Activated CD4-positive, alpha-beta T cell treated with anti-CD3 and anti-CD28 coated beads for 4 hours (primary cell): Measurements from ENCODE around the gene JAZF1.
"Not testable (repeated sequence)": the region's sequence is repeated elsewhere in the genome, so short reads cannot be mapped to it uniquely, and the experiment has no call there.

ENCODE experiments used
- DNase-seq, 2 donors: peaks; one replicate each; pipeline ENCODE4 v3.0.0-alpha.2; 2020

JAZF1 gene

DNA sequence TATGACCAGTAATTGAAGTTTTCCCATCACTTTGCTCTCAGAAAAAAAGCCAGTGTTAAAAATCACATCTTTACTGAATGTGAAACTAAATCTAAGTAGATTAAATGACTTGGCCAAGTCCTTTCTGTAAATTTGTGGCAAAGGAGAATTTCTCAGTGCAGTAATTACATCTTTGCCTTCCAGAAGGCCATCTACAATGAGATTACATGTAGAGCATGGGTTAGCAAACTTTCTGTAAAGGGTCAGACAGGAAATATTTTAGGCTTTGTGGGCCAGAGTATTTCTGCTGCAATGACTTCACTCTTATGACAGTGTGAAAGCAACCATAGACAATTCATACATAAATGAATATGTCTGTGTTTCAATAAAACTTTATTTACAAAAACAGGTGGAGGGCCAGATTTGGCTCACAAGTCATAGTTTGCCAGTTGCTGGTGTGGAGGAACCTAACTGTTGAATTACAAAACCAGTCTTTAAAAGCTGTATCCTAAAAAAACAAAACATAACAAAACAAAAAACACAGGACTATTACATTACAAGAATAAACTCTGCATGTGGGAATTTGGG lies 249.6 kb downstream of the JAZF1 start:
- no peak for DNase-seq

DNA sequence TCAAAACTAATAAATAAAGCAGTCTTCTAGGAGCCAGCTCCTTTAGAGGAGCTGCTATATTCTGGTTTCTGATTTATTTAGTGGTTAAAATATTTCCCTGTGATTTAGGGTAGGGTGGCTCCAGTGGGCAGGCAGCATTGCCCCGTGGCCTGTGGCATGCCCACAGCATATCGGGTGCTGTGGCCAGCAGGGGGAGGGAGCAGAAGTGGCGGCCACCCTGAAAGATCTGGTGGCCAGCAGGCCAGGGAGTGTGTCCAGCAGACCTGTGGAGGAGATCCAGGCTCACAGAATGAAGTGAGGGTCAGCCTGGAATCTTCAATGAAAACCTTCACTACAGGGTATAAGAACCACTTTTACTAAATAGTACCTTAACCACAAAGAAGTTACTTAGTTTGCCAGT lies 251.5 kb downstream of the JAZF1 start:
- no peak for DNase-seq

DNA sequence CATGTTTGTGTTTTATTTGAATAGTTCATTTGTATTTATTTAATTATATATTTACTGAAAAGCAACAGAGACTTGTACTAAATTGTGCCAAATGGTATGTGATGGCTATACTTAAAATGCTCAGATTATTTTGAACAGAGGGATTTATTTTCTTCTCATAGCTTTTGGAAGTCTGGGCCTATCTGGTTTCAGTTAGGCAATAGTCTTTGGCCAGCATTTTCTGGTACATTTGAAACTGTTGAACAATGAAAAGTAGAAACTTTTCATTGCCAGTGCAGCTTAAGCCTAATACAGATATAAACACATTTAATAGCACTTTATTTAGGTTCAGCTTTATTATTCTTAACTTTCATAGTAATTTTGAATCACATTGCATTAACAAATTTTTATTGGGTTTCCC lies 252.6 kb downstream of the JAZF1 start:
- no peak for DNase-seq

DNA sequence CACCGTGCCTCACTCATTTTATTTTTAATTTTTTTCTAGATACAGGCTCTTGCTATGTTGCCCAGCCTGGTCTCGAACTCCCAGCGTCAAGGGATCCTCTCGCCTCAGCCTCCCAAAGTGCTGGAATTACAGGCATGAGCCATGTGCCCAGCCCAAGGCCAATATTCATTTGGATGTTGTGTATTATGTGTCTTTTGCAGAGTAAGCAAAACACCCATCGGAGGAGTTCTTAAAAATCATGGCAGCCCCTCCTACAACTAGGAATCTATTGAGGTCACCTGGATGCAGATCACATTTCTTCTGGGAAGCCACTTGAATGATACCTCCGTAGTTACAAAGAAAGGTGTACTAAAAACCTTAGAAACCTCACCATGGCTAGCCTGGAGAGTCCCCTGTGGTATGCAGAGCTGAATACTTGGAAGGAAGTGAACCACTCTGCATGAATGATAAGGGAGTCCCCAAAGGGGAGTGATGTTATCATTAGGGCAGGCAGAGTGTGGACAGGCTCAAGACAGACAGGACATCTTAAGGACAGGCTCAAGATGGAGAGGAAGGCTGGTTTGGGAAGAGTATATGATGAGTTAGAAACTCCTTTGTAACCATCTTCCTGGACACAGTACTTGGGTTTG lies 254.9 kb downstream of the JAZF1 start:
- DNase-seq = no peak

DNA sequence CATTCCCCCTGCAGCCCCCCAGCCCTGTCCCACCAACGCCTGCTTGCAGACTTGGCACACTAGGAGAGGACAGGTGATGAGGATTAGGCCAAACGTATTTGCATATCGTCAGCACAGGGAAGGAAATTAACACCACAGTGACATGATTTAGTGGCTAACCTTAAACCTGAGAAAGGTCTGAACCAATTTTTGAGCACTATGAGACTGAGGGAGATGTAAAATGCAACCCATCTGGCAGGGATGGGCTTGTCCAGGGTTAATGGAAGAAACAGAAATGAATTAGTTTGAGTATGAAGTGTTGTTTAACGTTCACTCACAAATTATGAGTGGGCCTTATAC lies 257.0 kb downstream of the JAZF1 start:
- no peak for DNase-seq

DNA sequence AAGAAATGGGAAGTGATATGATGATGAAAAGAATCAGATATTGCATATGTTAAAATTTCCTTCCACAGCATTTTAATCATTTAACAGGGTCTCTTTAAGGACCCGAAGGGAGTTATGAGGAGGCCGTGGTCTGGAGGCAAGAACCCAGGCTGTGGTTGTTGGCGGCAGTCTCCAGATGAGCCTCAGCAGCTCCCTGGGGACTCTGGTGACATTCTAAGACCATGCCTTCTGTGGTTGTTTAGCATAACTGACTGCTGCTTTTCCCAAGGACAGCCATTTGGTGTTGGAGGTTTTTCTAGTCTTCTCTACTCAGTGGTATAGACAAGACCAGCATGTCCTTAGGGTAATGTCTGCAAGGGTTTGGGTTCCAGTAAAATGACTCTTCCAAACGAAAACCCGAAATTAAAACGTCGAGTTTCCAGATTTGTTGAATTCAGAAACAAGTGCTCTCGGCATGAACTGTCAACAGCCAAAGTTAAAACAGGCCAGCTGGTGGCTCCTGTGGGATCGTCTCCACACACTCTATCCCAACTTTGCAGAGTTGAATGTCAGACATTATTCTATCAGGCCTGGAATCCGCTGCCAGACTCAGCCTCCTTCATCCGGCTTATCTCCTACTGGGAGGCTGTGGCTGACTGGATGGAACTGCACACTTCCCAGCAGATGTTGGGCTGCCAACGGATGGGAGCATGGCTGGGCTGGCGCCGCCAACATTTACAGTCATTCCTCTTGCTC lies 257.5 kb downstream of the JAZF1 start:
- no peak for DNase-seq

DNA sequence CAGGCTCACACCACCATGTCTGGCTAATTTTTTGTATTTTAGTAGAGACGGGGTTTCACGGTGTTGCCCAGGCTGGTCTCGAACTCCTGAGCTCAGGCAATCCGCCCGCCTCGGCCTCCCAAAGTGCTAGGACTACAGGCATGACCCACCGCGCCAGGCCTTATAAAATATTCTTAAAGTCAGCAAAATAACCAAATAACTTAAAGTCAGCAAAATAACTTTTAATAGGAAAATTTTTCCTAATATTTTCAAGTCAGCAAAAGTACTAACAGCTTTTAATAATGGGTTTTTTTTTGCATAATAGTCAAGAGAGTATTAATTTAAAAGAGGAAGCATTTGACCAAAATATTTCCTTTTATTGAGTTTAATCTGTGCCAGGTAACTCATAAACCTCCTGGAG lies 258.2 kb downstream of the JAZF1 start:
- not testable (repeated sequence) for DNase-seq

DNA sequence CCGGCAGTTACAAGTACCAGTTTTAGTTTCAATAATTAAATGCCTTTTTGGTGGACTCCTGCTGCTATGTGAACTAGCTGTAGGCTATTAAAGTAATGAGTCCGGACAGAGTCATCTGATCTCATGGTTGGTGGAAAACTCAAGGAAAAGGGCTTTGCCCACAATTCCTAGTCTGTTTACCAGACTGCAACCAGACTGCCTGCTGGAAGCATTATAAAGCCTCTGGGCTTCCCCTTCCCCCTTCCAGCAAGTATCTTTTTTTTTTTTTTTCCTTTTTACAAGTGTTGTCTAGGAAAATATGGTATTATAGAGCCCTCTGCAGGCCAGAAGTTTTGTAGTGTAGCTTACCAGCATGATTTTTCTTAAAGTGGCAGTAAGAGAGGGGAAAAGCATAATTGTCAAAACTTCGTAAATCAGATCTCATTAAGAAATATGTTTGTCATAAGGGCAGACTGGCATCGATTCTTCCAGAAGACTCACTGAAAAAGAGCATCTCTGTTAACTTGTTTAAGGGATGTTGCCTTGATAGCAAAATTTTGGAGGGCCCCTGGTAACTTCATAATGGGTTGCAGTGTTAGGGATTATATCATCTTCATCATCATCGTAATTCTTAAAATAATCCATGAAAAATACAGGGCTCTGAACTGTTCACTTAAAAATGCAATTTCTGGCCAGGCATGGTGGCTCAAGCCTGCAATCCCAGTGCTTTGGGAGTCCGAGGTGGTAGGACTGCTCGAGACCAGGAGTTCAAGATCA lies 259.3 kb downstream of the JAZF1 start:
- DNase-seq = no peak

DNA sequence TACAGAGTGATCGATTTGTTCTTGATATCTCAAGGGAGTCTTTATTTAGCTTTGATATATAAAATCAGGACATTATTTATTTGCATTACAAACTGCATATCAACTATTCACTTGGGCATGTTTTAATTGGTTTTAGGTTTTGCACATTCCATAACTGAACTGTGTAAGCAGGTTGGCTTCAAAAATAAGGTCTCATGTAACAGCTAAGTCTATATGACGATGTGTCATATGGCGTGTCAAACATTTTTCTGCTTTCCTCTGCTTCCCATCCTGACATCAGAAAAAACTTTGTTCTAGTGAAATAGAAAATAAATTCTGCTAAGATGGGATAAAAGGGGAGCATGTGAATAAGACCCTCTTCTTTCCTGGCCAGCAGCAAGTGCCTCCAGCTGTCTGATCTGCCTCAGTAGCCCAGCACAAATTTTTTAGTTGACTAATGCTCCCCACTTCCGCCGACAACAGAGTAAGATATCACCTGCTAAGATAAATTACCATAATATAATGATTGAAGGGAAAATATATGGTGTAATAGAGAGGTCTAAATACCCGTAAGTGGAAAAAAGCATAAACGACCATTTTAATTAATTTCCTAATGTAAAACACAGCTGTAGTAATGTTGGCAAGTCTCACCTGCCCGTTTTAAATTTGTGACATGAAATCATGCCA lies 260.2 kb downstream of the JAZF1 start:
- DNase-seq = no peak

DNA sequence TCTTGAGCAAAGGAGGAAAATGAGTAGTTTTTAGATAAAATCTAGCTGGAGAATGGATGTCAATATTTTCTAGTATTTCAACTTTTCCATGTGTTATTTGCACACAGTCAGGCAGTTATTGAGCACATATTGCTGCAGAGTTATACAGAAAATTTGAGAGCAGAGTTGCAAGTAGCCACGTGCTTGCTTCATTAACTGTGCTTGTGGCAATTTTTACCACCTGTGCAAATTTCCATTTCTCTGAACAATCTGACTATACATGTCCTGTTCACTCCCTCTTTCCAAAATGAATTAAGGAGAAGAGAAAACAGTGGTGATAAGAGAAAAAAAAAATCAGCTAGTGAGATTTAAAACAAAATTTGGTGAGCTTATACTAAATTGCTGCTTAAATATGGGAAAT lies 262.1 kb downstream of the JAZF1 start:
- no peak for DNase-seq

DNA sequence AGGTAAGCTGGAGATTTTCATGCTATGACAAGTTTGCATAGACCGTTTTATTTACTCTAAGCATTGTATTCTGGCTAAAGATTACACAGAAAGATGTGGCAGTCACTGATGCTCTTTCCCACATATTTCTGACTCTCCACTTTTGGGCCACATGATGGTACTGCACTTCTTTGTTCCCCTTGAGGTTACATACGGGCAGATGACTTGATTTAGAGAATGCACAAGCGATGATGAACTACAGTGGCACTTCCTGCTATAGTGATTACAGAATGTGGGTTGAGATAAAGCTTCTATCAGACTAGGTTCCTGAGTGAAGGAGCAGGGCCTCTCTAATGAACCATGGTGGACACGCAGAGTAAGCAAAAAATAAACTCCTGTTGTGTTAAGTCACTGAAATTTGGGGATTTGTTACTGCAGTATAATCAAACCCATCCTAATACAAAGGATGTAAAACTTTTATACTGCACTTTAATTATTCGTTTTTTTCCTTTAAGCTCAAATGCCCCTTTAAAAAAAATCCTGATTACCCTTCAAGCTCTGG lies 262.8 kb downstream of the JAZF1 start:
- no peak for DNase-seq

DNA sequence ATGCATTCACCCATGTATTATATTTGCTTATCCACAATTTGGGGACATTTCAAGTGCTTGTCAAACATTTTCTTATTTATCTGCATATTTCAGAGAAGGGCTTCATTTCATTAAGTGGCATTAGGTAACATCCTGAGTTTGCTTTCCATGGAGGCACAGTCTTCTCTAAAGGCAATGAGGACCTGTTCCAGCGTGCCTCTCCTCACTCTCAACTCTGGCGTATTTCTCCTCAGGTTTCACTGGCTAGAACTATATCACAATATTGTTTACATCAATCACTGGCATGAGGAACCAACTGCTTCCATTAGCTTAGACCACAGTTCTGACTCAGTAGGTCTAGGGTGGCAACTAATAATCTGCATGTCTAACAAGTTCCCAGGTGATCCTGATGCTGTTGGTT lies 263.5 kb downstream of the JAZF1 start:
- no peak for DNase-seq

DNA sequence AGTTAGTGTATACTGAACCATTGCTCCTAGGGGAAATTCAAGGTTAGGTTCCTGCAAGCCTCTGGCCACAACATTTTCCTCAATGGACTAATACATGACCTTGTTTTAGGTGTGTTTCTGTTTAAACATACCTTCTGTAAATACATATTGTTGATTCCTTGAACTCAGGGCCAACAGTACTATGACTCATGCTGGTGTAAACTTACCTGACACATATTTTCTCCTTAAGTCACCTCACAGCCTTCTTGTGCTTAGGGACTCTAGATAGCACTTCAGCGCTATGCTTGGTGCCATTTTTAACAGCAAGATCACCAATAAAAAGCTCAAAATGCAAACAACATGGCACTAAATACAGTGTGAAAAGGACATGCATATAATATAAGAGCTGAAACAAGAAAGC lies 264.2 kb downstream of the JAZF1 start:
- DNase-seq = no peak

DNA sequence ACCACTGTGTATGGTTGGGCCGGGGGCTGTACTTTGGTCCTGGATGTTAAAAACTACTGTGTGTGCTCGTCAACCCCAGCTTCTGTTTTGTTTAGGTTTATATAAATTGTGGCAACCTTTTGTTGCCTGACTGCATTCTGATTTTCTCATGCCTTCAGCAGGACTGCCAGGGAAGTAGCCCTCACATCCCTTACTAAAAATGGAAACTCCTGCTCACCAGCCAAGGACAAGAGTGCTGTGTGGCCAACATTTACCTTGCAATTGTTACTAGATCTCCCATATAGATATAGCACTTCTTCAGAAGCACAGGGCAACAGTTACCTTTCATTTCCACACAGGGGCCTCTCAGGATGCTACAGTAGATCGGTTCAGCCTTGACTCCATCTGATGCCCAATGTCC lies 266.2 kb downstream of the JAZF1 start:
- no peak for DNase-seq

DNA sequence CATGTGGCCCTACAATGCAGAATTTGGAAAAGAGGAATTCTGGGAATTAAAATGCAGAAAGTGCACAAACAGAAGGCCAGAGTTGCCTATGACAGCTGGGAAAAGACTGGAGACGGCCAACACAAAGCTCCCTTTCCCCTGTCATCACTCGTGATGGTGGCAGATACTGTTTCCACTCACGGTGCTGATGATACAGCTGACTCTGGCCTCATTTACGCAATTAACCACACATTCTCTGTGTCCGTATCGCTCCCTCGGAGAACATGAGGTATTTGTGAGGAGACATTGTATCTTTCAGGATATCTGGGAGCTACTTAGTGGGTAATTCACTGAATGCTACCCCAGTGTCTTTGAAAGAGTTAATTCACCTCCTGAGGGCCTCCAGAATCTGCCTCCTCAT lies 267.8 kb downstream of the JAZF1 start:
- DNase-seq = no peak

DNA sequence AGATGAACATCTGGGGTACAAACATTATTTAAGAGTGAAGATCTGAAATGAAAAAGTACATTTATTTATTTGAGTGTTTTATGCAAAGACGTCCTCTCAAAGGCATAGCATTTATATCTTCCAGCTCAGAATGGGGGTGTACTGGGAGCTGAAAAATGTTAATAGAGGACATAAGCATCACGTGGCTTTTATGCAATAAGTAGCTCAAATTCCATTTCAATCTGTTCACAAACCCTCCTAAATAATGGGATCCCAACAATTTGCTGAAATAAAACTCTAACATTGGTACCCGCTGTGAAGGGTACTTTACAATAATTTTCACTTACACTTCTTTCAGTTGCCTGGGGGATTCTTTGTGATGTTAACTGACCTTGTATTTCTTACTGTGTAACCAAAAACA lies 268.7 kb downstream of the JAZF1 start:
- no peak for DNase-seq

DNA sequence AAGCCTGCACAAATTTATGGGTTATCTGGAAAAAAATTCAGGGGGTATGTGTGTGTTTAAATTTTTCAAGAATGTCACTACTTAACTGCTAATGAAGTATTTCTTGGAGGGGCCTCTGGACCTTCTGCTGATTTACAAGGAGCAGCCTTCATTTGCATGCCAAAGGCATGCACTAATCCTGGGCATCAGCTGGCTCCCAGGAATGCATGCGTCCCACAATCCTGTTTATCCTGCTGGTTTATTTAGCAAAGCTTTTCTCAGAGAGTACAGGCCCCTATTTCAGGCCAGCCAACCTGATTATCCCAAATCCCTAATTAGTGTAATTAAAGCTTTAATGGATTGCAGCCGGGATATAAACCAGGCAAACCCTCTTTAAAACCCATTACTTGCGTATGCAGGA lies 270.3 kb downstream of the JAZF1 start:
- DNase-seq = no peak

DNA sequence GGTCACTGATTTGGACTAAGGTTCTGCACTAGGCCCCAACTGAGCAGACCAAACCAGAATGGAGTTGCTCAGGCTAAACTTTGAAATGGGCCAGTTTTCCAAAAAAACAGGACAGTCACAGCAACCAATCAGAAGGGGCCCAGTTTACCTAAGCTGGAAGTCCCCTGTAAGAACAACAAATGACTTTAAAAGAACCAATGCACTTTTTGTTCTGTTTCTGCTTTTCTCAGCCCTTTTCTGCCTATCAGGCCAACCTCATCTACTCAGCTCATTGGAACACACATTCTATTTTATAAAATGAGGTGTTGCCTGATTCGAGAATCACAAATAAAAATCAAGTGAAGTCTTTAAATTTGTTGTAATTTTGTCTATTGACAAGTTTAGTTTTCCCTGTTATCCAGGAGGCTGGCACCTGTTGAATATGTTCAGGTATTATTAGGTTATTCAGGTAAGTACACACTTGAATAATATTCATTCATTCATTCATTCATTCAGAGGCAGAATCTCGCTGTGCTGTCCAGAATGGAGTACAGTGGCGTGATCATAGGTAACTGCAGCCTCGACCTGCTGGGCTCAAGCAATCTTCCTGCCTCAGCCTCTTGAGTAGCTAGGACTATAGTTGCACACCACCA lies 271.9 kb downstream of the JAZF1 start:
- no peak for DNase-seq

DNA sequence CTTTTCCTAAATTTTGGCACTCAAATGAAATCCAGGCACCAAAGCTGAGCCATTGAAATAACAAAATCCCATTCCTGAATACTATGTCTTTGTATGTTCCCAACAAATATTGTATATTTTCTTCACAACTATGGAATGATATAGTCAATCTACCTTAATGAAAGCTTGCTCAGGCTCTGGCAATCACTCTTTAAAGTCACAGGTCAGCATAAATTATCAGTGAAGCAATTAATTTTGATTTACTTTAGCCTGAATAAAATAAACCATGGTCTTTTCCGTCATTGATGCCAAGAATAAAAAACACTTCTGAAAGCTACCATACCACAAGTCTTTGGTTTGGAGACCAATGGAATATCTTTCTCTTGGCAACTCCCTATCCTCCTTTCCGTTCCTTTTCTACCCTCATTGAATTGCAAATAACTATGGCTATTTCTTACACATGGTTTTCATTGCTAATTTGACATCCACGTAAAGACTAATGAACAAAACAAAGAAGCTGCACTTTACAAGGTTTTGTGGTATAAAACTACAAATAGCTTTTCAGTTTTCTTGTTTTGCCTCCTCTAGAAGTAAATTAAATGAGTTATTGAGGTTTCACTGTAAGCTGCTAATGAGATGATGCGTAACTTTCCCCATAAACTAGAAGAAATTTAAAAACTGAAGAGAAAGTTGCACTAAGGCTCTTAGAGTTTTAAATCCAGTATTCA lies 274.1 kb downstream of the JAZF1 start:
- no peak for DNase-seq

DNA sequence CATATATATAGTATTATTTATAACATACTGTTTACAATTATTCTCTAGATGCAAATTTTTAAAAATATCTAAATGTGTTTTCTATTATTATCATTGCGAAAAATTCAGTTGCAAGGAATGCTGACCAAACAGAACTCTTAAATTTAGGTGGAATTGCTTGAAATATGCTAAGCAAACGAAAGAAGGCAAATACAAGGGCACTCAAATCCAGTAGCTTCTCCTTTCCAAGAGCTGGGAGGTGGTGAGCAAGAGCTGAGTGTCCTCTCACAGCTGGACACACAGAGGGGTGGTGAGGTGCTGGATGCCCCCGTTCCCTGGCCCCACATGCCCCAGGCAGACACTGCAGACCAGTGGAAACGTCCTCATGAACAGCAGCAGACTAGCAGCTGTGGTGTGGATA lies 274.6 kb downstream of the JAZF1 start:
- DNase-seq = no peak

DNA sequence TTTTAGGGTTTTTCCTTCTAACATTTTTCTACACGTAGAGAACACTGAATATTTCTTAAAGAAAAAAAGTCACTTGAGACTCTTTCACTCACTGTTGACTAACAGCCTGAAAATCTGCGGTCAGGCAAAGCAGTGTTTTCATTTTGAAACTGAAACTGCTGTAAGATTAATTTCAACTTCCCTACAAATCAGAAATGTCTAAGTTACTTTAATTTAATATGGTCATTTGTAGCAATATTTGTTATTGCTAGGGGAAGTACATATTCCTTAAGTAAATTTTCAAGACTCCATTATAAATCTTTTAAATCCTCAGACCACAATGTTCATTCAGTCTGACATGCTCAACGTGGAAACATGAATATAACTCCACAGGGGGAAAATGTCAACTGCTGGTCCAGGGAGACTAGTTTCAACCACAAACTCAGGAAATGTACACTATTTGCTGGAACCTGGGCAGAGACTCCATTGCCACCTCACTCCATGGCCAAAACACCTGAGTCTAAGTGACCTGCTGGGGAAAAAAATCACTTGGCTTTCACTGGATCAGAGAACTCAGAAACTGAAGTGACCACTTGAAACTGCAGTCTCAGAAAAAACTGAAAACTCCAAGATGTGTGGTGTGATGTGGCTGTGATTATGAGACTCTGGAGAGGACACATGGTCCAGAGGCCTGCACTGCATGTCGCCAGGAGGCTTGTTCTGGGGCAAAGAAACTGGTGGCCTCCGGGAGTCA lies 279.4 kb downstream of the JAZF1 start:
- peak; percentile 11 for DNase-seq
